Measurements from ENCODE around the gene TDP1. TPM values are rescaled to one million over a fixed set of nuclear protein-coding genes. Genes with fewer than 3 reads are reported as not detected.

Gene TDP1
- total RNA-seq, 2 experiments from 2014 or later = 99.3 TPM

DNA sequence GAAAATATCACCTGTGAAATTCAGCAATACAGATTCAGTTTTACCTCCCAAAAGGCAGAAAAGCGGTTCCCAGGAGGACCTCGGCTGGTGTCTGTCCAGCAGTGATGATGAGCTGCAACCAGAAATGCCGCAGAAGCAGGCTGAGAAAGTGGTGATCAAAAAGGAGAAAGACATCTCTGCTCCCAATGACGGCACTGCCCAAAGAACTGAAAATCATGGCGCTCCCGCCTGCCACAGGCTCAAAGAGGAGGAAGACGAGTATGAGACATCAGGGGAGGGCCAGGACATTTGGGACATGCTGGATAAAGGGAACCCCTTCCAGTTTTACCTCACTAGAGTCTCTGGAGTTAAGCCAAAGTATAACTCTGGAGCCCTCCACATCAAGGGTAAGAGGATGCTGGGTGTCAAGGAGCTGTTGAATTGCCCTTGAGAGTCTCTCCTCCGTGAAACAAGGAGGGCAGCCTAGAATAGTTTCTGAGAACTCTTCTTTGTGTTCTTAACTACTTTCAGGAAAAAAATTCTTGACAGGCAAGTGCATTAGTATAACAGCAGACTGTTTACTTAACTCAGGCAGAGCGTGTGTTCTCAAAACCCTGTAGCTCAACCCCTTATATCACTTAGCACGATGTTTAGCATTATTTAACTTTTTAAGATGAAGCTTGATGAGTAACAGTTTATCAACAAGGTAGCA is 7.7 kb downstream of the TDP1 start:
- POLR2A ChIA-PET = no interaction called here
- Mint-ChIP-seq H3K36me3 (peaks cover 69% of the 10 kb centered on the region), H3K27ac (no peak overlapping the region), H3K4me3 (no peak overlapping the region), H3K9me3 (no peaks in the 10 kb centered on the region), H3K4me1 (ENCODE audit: low read depth) (peaks cover 55% of the 10 kb centered on the region), H3K27me3 (no peaks in the 10 kb centered on the region)
- CTCF ChIA-PET = interaction anchor here (2.0 to 2.9 kb wide), 2 partner anchors 10 to 25 kb away, joined by 7 to 27 read pairs; no protein-coding TSS in a partner anchor
- no peak for DNase-seq
- intact Hi-C loops (cut with micrococcal nuclease) = no loop called here

DNA sequence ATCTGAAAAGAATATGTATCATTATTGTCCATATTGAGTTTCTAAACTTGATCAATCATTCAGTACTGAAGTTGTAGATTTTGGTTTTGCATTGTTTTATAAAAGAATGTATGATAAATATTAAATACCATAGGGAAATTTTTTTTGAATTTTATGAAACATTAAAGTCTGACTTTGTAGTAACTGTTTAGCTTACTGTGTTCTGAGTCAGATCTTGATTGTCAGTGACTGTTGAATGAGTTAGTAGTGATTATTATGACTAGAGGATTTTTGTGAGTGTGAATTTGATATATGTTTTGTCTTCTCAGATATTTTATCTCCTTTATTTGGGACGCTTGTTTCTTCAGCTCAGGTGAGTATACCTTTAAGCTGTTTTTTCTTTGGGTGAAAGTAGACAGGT is 10.1 kb downstream of the TDP1 start:
- Mint-ChIP-seq H3K9me3 (no peaks in the 10 kb centered on the region), H3K36me3 (peaks cover 64% of the 10 kb centered on the region), H3K4me1 (ENCODE audit: low read depth) (peaks cover 36% of the 10 kb centered on the region), H3K4me3 (no peak overlapping the region), H3K27me3 (no peaks in the 10 kb centered on the region), H3K27ac (no peak overlapping the region)
- ChIA-PET POLR2A (interaction anchor here (0.7 to 1.0 kb wide), 2 partner anchors 10 to 299 kb away, joined by 3 to 4 read pairs; partner anchors contain the start of gene TDP1), CTCF (interaction anchor here (0.7 to 1.6 kb wide), 2 partner anchors 10 to 27 kb away, joined by 8 to 10 read pairs; partner anchors contain the start of genes EFCAB11 and TDP1)
- intact Hi-C loops (cut with micrococcal nuclease) = no loop called here
- no peak for DNase-seq

DNA sequence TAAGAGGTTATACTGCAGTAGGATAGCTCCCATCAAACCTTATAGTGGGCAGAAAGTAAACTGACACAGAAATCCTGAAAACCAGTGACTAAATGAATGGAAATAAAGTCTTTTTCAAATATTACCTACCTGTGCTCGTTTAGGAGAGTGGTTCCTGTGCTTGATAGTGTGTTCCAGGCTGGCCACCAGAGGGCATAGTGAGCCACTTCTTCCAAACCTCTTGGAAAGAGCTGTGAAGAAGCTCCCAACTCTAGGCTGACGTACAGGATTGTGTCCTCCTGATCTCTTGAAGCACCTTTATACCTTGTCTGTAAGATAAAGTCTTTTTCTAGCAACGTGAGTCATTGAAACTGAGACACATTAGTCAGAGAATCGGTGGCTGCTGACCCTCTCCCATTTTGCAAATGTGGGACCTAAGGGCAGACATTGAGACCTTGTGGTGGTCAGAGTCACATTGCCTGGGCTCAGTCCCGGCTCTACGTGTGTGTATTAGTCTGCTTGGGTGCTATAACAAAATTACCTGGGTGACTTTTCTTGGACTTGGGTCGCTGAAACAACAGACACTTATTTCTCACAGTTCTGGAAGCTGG is 17.6 kb downstream of the TDP1 start:
- Mint-ChIP-seq H3K4me1 (ENCODE audit: low read depth) (peaks cover 8% of the 10 kb centered on the region), H3K27ac (no peak overlapping the region), H3K9me3 (no peaks in the 10 kb centered on the region), H3K4me3 (no peak overlapping the region), H3K36me3 (peaks cover 52% of the 10 kb centered on the region), H3K27me3 (no peaks in the 10 kb centered on the region)
- ChIA-PET POLR2A (no interaction called here), CTCF (interaction anchor here (0.6 to 4.4 kb wide), 26 partner anchors 8 to 946 kb away, joined by 3 to 40 read pairs (median 5); partner anchors contain the start of genes EFCAB11, KCNK13 and TDP1)
- intact Hi-C loops (cut with micrococcal nuclease) = loop anchor here (1.0 to 5.0 kb wide), 2 partner anchors 89 to 262 kb away; partner anchors contain the start of gene KCNK13
- DNase-seq = peak; percentile 67

DNA sequence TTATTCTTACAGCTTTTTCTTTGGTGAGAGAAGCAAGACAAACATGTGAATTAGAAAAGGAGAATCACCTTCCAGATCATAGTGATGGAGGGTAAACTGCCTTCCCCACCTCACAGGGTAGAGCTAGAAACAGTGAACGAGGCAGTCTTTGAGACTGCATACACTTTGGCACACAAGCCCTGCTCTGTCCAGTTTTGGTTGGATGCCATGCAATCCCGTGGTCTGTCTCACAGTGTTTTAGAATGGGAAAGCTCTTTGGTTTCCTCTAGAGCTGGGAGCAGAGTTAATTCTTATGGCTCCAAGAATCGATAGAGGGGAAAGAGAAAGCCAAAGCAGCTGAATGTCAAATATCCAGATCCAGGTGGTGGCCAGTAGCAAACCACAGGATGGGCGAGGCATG is 21.9 kb downstream of the TDP1 start:
- POLR2A ChIA-PET = no interaction called here

DNA sequence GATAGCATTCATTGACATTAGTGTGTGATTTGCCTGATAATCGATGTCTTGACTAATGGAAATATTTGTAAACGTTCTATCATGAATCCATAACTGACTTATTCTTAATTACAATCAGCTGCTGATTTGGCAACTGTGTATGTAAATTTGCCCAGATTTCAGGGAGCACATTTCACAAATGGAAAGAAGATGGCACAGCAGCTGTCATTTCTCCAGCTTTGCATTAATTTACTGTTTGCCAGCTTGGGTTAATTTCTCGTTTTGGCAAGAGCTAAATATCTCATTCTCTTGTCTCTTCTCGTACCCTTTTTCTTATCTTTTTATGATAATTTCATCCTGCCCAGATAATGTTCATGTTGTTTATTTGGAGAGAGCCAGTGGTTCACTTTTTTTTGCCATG is 22.9 kb downstream of the TDP1 start:
- no peak overlapping the region for H3K27ac Mint-ChIP-seq
- H3K4me3 Mint-ChIP-seq = no peak overlapping the region

More for the DNA sequence above, 21.9 kb downstream of the TDP1 start:
- Mint-ChIP-seq H3K27ac (no peak overlapping the region), H3K27me3 (no peaks in the 10 kb centered on the region), H3K9me3 (no peaks in the 10 kb centered on the region), H3K36me3 (peaks cover 54% of the 10 kb centered on the region), H3K4me3 (no peak overlapping the region), H3K4me1 (ENCODE audit: low read depth) (peaks cover 6% of the 10 kb centered on the region)
- intact Hi-C loops (cut with micrococcal nuclease) = no loop called here
- no peak for DNase-seq
- CTCF ChIA-PET = interaction anchor here (0.8 to 2.3 kb wide), 5 partner anchors 9 to 258 kb away, joined by 3 to 13 read pairs (median 4); no protein-coding TSS in a partner anchor

DNA sequence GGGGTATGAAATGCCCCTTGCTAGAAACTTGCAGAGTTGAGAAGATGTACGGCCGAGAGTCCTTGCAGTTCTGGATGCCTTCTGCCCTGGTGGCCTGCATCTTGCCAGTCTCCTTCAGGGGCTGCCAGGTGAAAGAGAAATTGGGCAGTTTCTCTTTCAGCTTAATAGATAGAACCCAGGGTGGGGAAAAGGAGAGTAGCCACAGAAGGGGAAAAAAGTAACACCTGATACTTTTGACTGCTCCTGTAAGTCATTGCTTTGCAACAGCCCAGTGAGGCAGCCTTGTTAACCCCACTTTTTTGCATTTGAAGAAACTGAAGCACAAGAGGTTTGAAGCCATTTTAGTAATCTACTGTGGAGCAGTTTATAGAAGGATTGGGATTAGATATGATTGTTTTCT is 27.6 kb downstream of the TDP1 start:
- no peak for DNase-seq
- intact Hi-C loops (cut with micrococcal nuclease) = no loop called here
- H3K9me3 Mint-ChIP-seq = no peaks in the 10 kb centered on the region
- no peaks in the 10 kb centered on the region for H3K4me1 Mint-ChIP-seq (ENCODE audit: low read depth)
- CTCF ChIA-PET = interaction anchor here (0.6 kb wide), 1 partner anchor 416 kb away, joined by 3 read pairs; no protein-coding TSS in a partner anchor
- no peak overlapping the region for H3K4me3 Mint-ChIP-seq
- H3K27ac Mint-ChIP-seq = no peak overlapping the region
- peaks cover 58% of the 10 kb centered on the region for H3K36me3 Mint-ChIP-seq
- POLR2A ChIA-PET = no interaction called here
- no peaks in the 10 kb centered on the region for H3K27me3 Mint-ChIP-seq

More for the DNA sequence above, 22.9 kb downstream of the TDP1 start:
- Mint-ChIP-seq H3K36me3 (peaks cover 51% of the 10 kb centered on the region), H3K27me3 (no peaks in the 10 kb centered on the region), H3K4me1 (ENCODE audit: low read depth) (peaks cover under 1% of the 10 kb centered on the region), H3K9me3 (no peaks in the 10 kb centered on the region)
- no peak for DNase-seq
- POLR2A ChIA-PET = no interaction called here
- CTCF ChIA-PET = interaction anchor here (0.8 to 1.5 kb wide), 3 partner anchors 10 to 38 kb away, joined by 3 to 4 read pairs (median 4); no protein-coding TSS in a partner anchor
- intact Hi-C loops (cut with micrococcal nuclease) = no loop called here

DNA sequence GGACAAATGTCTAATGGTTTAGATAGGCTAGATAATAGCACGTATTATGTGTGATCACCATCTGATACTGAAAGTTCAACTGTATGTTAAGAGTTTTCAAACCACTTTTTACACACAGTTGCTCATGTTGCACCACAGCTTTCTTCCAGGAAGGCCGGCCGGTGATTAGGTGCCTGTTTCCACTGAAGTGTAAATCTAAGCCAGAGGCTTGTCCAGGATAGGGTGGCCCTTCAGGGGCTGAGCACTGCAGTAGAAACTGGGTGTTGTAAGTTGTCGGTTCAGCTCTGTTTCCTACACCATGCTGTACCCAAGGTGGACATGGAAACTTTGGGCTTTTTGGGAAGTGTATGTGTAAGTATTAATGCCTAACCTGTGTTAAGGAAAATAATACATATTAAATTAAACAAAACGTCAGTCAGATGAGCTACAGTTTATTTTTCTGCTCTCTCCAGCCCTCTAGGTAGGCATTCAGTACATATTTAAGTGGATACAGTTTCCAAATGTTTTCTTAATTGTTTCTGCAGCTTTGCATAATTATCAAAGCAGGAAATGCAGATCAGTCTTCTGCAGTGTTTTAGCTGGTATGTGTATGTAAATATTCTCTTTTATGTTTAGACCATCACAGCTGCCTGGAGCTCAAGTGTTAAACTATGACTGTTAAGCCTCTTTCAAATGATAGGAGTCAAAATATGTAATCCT is 30.9 kb downstream of the TDP1 start:
- intact Hi-C loops (cut with micrococcal nuclease) = no loop called here
- H3K36me3 Mint-ChIP-seq = peaks cover 63% of the 10 kb centered on the region
- ChIA-PET CTCF (interaction anchor here (4.7 kb wide), 1 partner anchor 14 kb away, joined by 21 read pairs; no protein-coding TSS in a partner anchor), POLR2A (no interaction called here)
- no peaks in the 10 kb centered on the region for H3K27me3 Mint-ChIP-seq
- no peaks in the 10 kb centered on the region for H3K9me3 Mint-ChIP-seq
- H3K4me1 Mint-ChIP-seq (ENCODE audit: low read depth) = no peaks in the 10 kb centered on the region
- DNase-seq = no peak
- no peak overlapping the region for H3K27ac Mint-ChIP-seq
- H3K4me3 Mint-ChIP-seq = no peak overlapping the region

DNA sequence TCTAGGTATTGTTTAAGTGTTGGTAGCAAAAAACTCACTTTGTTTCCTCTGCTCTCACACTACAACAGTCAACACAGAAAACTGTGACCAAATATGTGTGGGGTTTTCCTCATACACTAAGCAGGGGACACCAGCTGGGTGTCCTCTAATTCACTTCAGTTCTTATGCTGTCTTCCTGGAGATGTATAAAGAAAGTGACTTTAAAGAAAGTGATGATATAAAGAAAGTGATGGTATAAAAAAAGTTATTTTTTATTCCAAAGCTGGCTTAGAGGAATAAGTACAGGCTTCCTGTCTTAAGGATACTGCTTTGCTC is 31.4 kb downstream of the TDP1 start:
- ChIA-PET CTCF (interaction anchor here (4.7 kb wide), 1 partner anchor 14 kb away, joined by 21 read pairs; no protein-coding TSS in a partner anchor), POLR2A (no interaction called here)
- Mint-ChIP-seq H3K36me3 (peaks cover 59% of the 10 kb centered on the region), H3K27me3 (no peaks in the 10 kb centered on the region), H3K9me3 (no peaks in the 10 kb centered on the region), H3K27ac (no peak overlapping the region), H3K4me3 (no peak overlapping the region), H3K4me1 (ENCODE audit: low read depth) (no peaks in the 10 kb centered on the region)
- intact Hi-C loops (cut with micrococcal nuclease) = no loop called here
- DNase-seq = no peak

DNA sequence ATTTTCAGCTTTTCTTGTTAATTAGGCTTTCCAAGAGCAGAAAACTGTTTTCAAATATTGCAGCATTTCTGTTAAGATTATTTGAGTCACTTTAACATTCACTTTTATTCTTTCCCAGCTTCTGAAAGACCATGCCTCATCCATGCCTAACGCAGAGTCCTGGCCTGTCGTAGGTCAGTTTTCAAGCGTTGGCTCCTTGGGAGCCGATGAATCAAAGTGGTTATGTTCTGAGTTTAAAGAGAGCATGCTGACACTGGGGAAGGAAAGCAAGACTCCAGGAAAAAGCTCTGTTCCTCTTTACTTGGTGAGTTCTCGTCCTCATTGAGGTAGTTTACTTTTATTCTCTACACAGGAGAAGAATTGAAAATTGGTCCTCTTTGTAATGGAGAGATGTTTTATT is 33.1 kb downstream of the TDP1 start:
- POLR2A ChIA-PET = no interaction called here
- Mint-ChIP-seq H3K4me1 (ENCODE audit: low read depth) (no peaks in the 10 kb centered on the region), H3K9me3 (no peaks in the 10 kb centered on the region)

DNA sequence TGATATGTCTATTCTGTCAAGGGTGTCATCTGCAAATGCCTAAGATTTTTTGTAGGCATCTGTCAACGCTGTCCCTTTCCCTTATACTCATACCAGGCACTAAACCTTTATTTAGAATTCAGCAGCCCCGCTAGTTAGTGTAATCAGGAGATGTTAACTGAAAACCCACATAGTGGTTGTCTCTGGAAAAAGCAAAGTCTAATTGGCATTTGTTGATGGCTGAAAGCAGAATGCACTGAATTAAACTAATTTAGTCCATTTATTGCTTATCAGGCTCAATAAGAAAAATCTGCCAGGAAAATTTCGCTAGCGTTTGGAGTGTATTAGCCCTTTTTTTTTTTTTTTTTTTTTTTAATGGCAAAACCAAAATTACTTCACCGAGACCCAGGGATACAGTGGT is 34.5 kb downstream of the TDP1 start:
- no peak for DNase-seq
- H3K4me3 Mint-ChIP-seq = no peak overlapping the region
- H3K9me3 Mint-ChIP-seq = no peaks in the 10 kb centered on the region
- intact Hi-C loops (cut with micrococcal nuclease) = no loop called here
- CTCF ChIA-PET = interaction anchor here (1.3 kb wide), 1 partner anchor 18 kb away, joined by 3 read pairs; no protein-coding TSS in a partner anchor
- H3K27me3 Mint-ChIP-seq = no peaks in the 10 kb centered on the region
- H3K36me3 Mint-ChIP-seq = peaks cover 61% of the 10 kb centered on the region
- POLR2A ChIA-PET = no interaction called here
- H3K27ac Mint-ChIP-seq = no peak overlapping the region
- H3K4me1 Mint-ChIP-seq (ENCODE audit: low read depth) = no peaks in the 10 kb centered on the region

More for the DNA sequence above, 33.1 kb downstream of the TDP1 start:
- DNase-seq = no peak
- Mint-ChIP-seq H3K27me3 (no peaks in the 10 kb centered on the region), H3K36me3 (peaks cover 61% of the 10 kb centered on the region), H3K27ac (no peak overlapping the region), H3K4me3 (no peak overlapping the region)
- CTCF ChIA-PET = interaction anchor here (1.1 to 4.7 kb wide), 4 partner anchors 15 to 49 kb away, joined by 3 to 21 read pairs (median 4); no protein-coding TSS in a partner anchor
- intact Hi-C loops (cut with micrococcal nuclease) = no loop called here

DNA sequence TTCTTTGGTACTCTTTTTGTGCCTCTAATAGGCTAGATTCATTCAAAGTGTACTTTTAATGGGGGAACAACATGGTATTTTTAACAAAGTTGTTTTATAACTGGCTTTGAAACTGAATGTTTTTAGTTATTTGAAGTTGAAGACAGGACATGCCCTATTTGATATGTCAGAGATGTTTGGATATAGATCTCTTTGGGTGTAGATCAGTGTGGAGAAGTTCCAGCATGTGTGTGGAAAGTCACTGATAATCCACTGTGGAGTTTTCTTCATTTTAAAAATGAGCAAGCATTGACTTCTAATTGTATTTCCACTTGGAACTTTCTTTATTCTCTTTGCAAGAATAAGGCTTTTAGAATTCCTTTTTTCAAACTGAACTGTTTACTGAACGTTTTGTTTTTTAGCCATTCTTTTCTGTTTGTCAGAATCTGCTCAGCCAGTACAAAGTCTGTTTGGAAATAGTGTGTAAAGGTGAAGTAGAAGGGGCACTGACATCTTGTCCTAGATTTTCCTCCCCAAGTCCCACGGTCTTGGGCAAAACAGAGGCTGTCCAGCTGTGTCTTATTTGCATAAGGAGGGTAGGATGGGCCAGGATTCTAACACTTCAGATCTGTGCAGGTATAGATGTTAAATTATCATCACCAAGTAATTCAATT is 35.0 kb downstream of the TDP1 start:
- ChIA-PET CTCF (no interaction called here), POLR2A (no interaction called here)
- no peak for DNase-seq
- peaks cover 63% of the 10 kb centered on the region for H3K36me3 Mint-ChIP-seq
- H3K4me1 Mint-ChIP-seq (ENCODE audit: low read depth) = no peaks in the 10 kb centered on the region
- H3K27me3 Mint-ChIP-seq = no peaks in the 10 kb centered on the region
- H3K4me3 Mint-ChIP-seq = no peak overlapping the region
- no peaks in the 10 kb centered on the region for H3K9me3 Mint-ChIP-seq
- intact Hi-C loops (cut with micrococcal nuclease) = no loop called here
- no peak overlapping the region for H3K27ac Mint-ChIP-seq

DNA sequence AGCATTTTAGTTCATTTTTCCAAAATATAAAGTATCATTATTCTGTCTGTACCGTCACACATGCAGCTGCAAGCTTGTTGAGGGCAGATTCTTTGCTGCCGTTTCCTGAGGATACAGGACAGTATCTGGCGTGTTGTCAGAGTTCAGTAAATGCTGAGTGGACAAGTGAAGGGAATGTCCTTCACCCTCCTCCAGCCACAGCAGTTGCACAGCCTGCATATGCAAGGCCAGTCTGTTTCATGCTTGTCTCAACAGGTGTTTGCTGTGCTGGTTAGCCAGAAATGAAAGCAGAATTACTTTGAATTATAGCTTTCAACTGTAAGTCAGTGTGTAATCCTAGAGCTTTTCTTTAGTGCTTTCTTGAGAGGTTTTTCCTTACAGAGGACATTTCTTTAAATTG is 36.5 kb downstream of the TDP1 start:
- no peak overlapping the region for H3K4me3 Mint-ChIP-seq
- H3K4me1 Mint-ChIP-seq (ENCODE audit: low read depth) = no peaks in the 10 kb centered on the region
- H3K27ac Mint-ChIP-seq = no peak overlapping the region
- no peaks in the 10 kb centered on the region for H3K9me3 Mint-ChIP-seq
- ChIA-PET POLR2A (no interaction called here), CTCF (interaction anchor here (0.8 to 1.4 kb wide), 3 partner anchors 18 to 52 kb away, joined by 3 to 5 read pairs (median 5); no protein-coding TSS in a partner anchor)
- peaks cover 58% of the 10 kb centered on the region for H3K36me3 Mint-ChIP-seq
- no peak for DNase-seq
- intact Hi-C loops (cut with micrococcal nuclease) = no loop called here
- no peaks in the 10 kb centered on the region for H3K27me3 Mint-ChIP-seq
